Cardiac fibroblast (primary cell): ENCODE data around the gene GPC6.
"Not testable (repeated sequence)": the region's sequence is repeated elsewhere in the genome, so short reads cannot be mapped to it uniquely, and the experiment has no call there.

Source experiments
- DNase-seq, 2 donors: peaks; one replicate each; pipeline versions ENCODE4 v3.0.0 to v3.0.0-alpha.2; 2010; ENCODE audit warnings: low read depth in 2 of 2
- H3K4me3 ChIP-seq, 2 donors: replicated peaks in 1 of 2; 1 replicate in 1 of 2; 2 replicates in 1 of 2; pipeline ENCODE4 v1.5.1; 2011; ENCODE audit warnings: low read depth in 2 of 2, low read length in 2 of 2, mild to moderate bottlenecking in 2 of 2, moderate library complexity in 1 of 2
- CTCF ChIP-seq: IDR thresholded peaks from one replicate; pipeline ENCODE4 v1.5.1; 2011; ENCODE audit warnings: low read depth, mild to moderate bottlenecking, low read length, inconsistent platforms

Gene GPC6

GRCh38 chr13:93320942-93321341 is 94.3 kb downstream of the GPC6 start:
- H3K4me3 ChIP-seq, result no peak overlapping the region
- TF ChIP-seq CTCF, result no peak
- peak; percentile 27 to 28 for DNase-seq

GRCh38 chr13:93323880-93324279 is 97.3 kb downstream of the GPC6 start:
- DNase-seq, H3K4me3 ChIP-seq: not testable (repeated sequence)

GRCh38 chr13:93325303-93326233 is 99.0 kb downstream of the GPC6 start:
- no peak for TF ChIP-seq CTCF
- no peak overlapping the region for H3K4me3 ChIP-seq
- no peak for DNase-seq

GRCh38 chr13:93326234-93326811 is 99.7 kb downstream of the GPC6 start:
- no peak for DNase-seq
- no peak for TF ChIP-seq CTCF

GRCh38 chr13:93328943-93329342 is 102.3 kb downstream of the GPC6 start:
- no peak for DNase-seq
- no peak overlapping the region for H3K4me3 ChIP-seq
- no peak for TF ChIP-seq CTCF

More at GRCh38 chr13:93326234-93326811, 99.7 kb downstream of the GPC6 start:
- H3K4me3 ChIP-seq, result no peak overlapping the region

- H3K4me3 ChIP-seq, result no peak overlapping the region
- TF ChIP-seq CTCF, result no peak
- DNase-seq, result no peak
Observed at GRCh38 chr13:93336728-93337127, 110.1 kb downstream of the GPC6 start.

- DNase-seq, result no peak
- no peak for TF ChIP-seq CTCF
- no peak overlapping the region for H3K4me3 ChIP-seq
Observed at GRCh38 chr13:93338030-93338429, 111.4 kb downstream of the GPC6 start.
